Measurements from ENCODE around the gene RPL35A. TPM values are rescaled to one million over a fixed set of nuclear protein-coding genes. Genes with fewer than 3 reads are reported as not detected.
A peak's percentile ranks its signal among the peaks of the same experiment; 100 is the strongest.
"Not testable (repeated sequence)": the region's sequence is repeated elsewhere in the genome, so short reads cannot be mapped to it uniquely, and the experiment has no call there.

The RPL35A gene
- total RNA-seq, 1 donor from 2014 or later, result 291 TPM

DNA sequence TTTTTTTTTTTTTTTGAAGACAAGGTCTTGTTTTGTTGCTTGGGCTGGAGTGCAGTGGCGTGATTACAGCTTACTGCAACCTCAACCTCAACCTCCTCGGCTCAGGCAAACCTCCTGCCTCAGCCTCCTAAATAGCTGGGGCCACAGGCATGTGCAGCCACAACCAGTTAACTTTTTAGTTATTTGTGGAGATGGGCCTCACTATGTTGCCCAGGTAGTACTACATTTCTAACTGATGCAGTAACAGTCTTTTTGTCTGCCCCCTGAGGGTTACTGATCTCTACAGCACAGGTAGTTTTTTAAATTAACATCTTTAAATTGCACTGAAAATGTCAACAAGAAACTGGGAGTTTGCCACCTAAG is 6.6 kb downstream of the RPL35A start:
- intact Hi-C loops (cut with DNase I), result no loop called here
- Histone ChIP-seq H3K27me3 (no peaks in the 10 kb centered on the region), H3K9me3 (no peaks in the 10 kb centered on the region), H3K27ac (no peak overlapping the region), H3K36me3 (peaks cover 42 to 50% of the 10 kb centered on the region in 2 donors), H3K4me3 (no peak overlapping the region), H3K4me1 (peaks cover 8 to 28% of the 10 kb centered on the region in 2 donors)
- TF ChIP-seq CTCF (IDR thresholded peaks at IDR 0.05), result no peak
- no peak for DNase-seq (ENCODE audit: low spot score in 2 of 2)

GRCh38 chr3:197957790-197958133 is 7.8 kb downstream of the RPL35A start:
- intact Hi-C loops (cut with DNase I), result no loop called here
- Histone ChIP-seq H3K36me3 (peaks cover 36 to 39% of the 10 kb centered on the region in 2 donors), H3K4me3 (no peak overlapping the region), H3K27ac (peak overlapping the region in 1 of 2 donors; percentile 22), H3K9me3 (no peaks in the 10 kb centered on the region), H3K27me3 (no peaks in the 10 kb centered on the region), H3K4me1 (peaks cover 5 to 20% of the 10 kb centered on the region in 2 donors)
- DNase-seq (ENCODE audit: low spot score in 2 of 2), result no peak
- no peak for TF ChIP-seq CTCF (IDR thresholded peaks at IDR 0.05)

DNA sequence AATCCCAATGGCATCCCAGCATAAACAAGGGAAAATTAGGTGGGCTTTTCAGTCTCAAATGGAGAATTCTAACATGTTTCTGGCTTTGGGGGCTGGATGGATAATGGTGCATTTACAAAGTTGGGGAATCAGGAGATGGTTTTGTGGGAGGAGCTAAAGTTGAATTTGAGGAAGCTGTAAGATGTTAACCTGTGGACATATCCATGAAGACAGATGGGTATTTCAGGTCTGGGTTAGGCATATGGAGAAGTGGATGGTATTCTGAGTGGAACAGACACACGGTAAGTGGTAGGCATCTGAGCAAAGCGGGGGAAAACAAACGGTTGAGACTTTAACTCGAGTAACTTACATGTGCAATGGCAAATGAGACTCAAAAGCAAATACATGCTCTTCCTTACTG is 8.4 kb downstream of the RPL35A start:
- intact Hi-C loops (cut with DNase I), result no loop called here
- peak overlapping the region in 1 of 2 donors; percentile 22 for H3K27ac ChIP-seq

DNA sequence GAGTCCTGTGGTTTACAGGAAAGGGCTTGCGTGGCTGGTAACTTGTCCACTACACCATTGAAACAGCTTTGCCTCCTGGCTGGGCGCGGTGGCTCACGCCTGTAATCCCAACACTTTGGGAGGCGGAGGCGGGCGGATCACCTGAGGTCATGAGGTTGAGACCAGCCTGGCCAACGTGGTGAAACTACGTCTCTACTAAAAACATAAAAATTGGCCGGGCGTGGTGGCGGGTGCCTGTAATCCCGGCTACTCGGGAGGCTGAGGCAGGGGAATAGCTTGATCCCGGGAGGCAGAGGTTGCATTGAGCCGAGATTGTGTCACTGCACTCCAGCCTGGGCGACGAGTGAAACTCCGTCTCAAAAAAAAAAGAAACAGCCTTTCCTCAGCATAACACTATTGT is 8.9 kb downstream of the RPL35A start:
- DNase-seq (ENCODE audit: low spot score in 2 of 2); H3K9me3 ChIP-seq; H3K27me3 ChIP-seq; intact Hi-C loops (cut with DNase I); H3K4me1 ChIP-seq: not testable (repeated sequence)
- Histone ChIP-seq H3K4me3 (peak overlapping the region in 1 of 2 donors; percentile 88), H3K36me3 (peaks cover 25 to 28% of the 10 kb centered on the region in 2 donors), H3K27ac (peak overlapping the region; percentile 75 to 82)

More for the DNA sequence above, 8.4 kb downstream of the RPL35A start:
- DNase-seq (ENCODE audit: low spot score in 2 of 2), result no peak
- Histone ChIP-seq H3K4me3 (no peak overlapping the region), H3K9me3 (no peaks in the 10 kb centered on the region), H3K4me1 (peaks cover 3 to 14% of the 10 kb centered on the region in 2 donors), H3K27me3 (no peaks in the 10 kb centered on the region), H3K36me3 (peaks cover 31 to 33% of the 10 kb centered on the region in 2 donors)
- TF ChIP-seq CTCF (IDR thresholded peaks at IDR 0.05), result no peak

GRCh38 chr3:197959500-197959890 is 9.5 kb downstream of the RPL35A start:
- Histone ChIP-seq H3K27ac (peak overlapping the region; percentile 75 to 82), H3K36me3 (peaks cover 19 to 22% of the 10 kb centered on the region in 2 donors), H3K4me1 (peaks cover 0 to 9% of the 10 kb centered on the region in 2 donors), H3K9me3 (no peaks in the 10 kb centered on the region), H3K4me3 (peak overlapping the region; percentile 66 to 88), H3K27me3 (no peaks in the 10 kb centered on the region)
- intact Hi-C loops (cut with DNase I), result no loop called here
- DNase-seq (ENCODE audit: low spot score in 2 of 2), result no peak
- TF ChIP-seq CTCF (IDR thresholded peaks at IDR 0.05), result no peak

DNA sequence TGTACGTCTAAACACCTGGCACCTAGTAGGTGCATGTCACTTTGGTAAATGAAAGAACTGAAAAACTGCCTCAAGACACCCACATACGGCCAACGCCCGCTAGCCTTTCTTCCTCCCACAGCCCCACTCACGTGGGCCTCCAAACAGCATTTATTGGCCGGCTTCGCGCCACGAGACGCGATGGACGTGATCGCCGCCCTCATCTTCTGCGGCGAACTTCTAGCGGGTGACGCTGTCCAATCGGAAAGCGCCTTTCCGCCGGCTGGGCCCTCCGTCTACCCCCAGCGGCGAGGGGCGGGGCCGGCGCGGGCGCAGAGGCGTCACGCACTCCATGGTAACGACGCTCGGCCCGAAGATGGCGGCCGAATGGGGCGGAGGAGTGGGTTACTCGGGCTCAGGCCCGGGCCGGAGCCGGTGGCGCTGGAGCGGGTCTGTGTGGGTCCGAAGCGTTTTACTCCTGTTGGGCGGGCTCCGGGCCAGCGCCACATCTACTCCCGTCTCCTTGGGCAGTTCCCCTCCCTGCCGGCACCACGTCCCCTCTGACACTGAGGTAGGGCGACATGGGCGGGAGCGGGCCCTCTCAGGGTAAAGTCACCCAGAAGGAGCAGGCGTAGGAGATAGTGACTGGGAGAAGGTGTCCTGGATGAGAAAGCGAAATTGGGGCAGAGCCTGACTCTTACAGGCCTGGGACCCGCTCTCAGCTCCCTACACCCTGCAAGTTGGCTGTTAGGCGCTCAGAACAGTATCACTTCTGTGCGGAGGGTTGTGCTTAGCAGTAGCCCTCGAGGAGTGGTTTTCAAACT is 10.1 kb downstream of the RPL35A start, which contains the start of gene LMLN:
TSS of gene LMLN (plus strand) at position 327 of the 803 bp plus-strand sequence. CDS start at position 356, 29 bp downstream.
- intact Hi-C loops (cut with DNase I), result loop anchor here (1.0 kb wide), 1 partner anchor 10 kb away; the partner anchor contains the start of gene RPL35A
- Histone ChIP-seq H3K9me3 (no peaks in the 10 kb centered on the region), H3K4me1 (peaks cover 0 to 9% of the 10 kb centered on the region in 2 donors), H3K4me3 (peak within 1 kb of the TSS; percentile 66 to 88), H3K27ac (peak within 1 kb of the TSS; percentile 75 to 82), H3K27me3 (no peaks in the 10 kb centered on the region), H3K36me3 (peaks cover 13 to 16% of the 10 kb centered on the region in 2 donors)
- TF ChIP-seq CTCF (IDR thresholded peaks at IDR 0.05), result no peak
- peak; percentile 86 to 97 for DNase-seq (ENCODE audit: low spot score in 2 of 2)
